GM19468 (cell line): Measurements from ENCODE around the gene IDI1.
A peak's percentile ranks its signal among the peaks of the same experiment; 100 is the strongest.

Source experiments
- ATAC-seq: cut with Tn5 transposase; IDR thresholded peaks from one replicate; pipeline ENCODE4 v1.9.1; 2021; ENCODE audit warnings: mild to moderate bottlenecking, moderate library complexity, moderate number of reproducible peaks; ENCODE audit not compliant: unreplicated experiment; ENCODE audit errors: extremely low read depth

IDI1 gene

GRCh38 chr10:1048732-1049424, at the start of gene IDI1:
TSS of gene IDI1 (minus strand) at chr10:1049119. CDS start at chr10:1049003, 116 bp downstream.
- peak; percentile 83 for ATAC-seq

GRCh38 chr10:1097436-1097835, 48.5 kb upstream of the IDI1 start:
- ATAC-seq, result no peak

- ATAC-seq, result no peak
These were observed 47.5 kb upstream of the IDI1 start for GRCh38 chr10:1096287-1096889.

- ATAC-seq, result no peak
These were observed 46.6 kb upstream of the IDI1 start for GRCh38 chr10:1095498-1095897.

GRCh38 chr10:1094112-1095057, 45.5 kb upstream of the IDI1 start:
- ATAC-seq, result no peak

GRCh38 chr10:1093696-1094095, 44.8 kb upstream of the IDI1 start:
- no peak for ATAC-seq

- no peak for ATAC-seq
These were observed 41.8 kb upstream of the IDI1 start for GRCh38 chr10:1090696-1091095.

- ATAC-seq, result no peak
These were observed 40.2 kb upstream of the IDI1 start for GRCh38 chr10:1089017-1089689.

GRCh38 chr10:1086787-1087186, 37.9 kb upstream of the IDI1 start:
- ATAC-seq, result no peak

- no peak for ATAC-seq
These were observed 36.3 kb upstream of the IDI1 start for GRCh38 chr10:1085258-1085657.

- no peak for ATAC-seq
These were observed 35.4 kb upstream of the IDI1 start for GRCh38 chr10:1084011-1084950.

- ATAC-seq, result no peak
These were observed 34.7 kb upstream of the IDI1 start for GRCh38 chr10:1083581-1083980.

GRCh38 chr10:1078668-1079067, 29.7 kb upstream of the IDI1 start:
- ATAC-seq, result no peak

GRCh38 chr10:1074748-1075308, 25.9 kb upstream of the IDI1 start:
- ATAC-seq, result no peak

GRCh38 chr10:1074052-1074747, 25.3 kb upstream of the IDI1 start:
- no peak for ATAC-seq

GRCh38 chr10:1070919-1071318, 22.0 kb upstream of the IDI1 start:
- no peak for ATAC-seq

- no peak for ATAC-seq
These were observed 19.8 kb upstream of the IDI1 start for GRCh38 chr10:1068380-1069361.
